GM21360 (cell line): ENCODE results near the gene CYTH1.

Source experiments
- ATAC-seq: cut with Tn5 transposase; IDR thresholded peaks from one replicate; pipeline ENCODE4 v1.9.1; 2021; ENCODE audit warnings: mild to moderate bottlenecking, moderate library complexity; ENCODE audit not compliant: unreplicated experiment

Gene CYTH1

GRCh38 chr17:78806451-78806850 lies 24.4 kb upstream of the CYTH1 start:
- no peak for ATAC-seq

- no peak for ATAC-seq
Observed at GRCh38 chr17:78805301-78805700, 23.2 kb upstream of the CYTH1 start.

- no peak for ATAC-seq
Observed at GRCh38 chr17:78804777-78805176, 22.7 kb upstream of the CYTH1 start.

GRCh38 chr17:78803186-78803845 lies 21.2 kb upstream of the CYTH1 start:
- no peak for ATAC-seq

GRCh38 chr17:78802459-78802858 lies 20.4 kb upstream of the CYTH1 start:
- no peak for ATAC-seq

- ATAC-seq, result no peak
Observed at GRCh38 chr17:78802008-78802407, 19.9 kb upstream of the CYTH1 start.

GRCh38 chr17:78800132-78800931 lies 18.3 kb upstream of the CYTH1 start:
- ATAC-seq, result no peak

GRCh38 chr17:78798695-78799559 lies 16.9 kb upstream of the CYTH1 start:
- ATAC-seq, result no peak

GRCh38 chr17:78797691-78798585 lies 15.9 kb upstream of the CYTH1 start:
- ATAC-seq, result no peak

- no peak for ATAC-seq
Observed at GRCh38 chr17:78797213-78797612, 15.1 kb upstream of the CYTH1 start.

- no peak for ATAC-seq
Observed at GRCh38 chr17:78796517-78796900, 14.4 kb upstream of the CYTH1 start.

- ATAC-seq, result no peak
Observed at GRCh38 chr17:78795861-78796516, 13.9 kb upstream of the CYTH1 start.

- ATAC-seq, result no peak
Observed at GRCh38 chr17:78794864-78795640, 13.0 kb upstream of the CYTH1 start.

GRCh38 chr17:78794399-78794798 lies 12.3 kb upstream of the CYTH1 start:
- no peak for ATAC-seq

GRCh38 chr17:78793968-78794367 lies 11.9 kb upstream of the CYTH1 start:
- ATAC-seq, result no peak

GRCh38 chr17:78793415-78793814 lies 11.3 kb upstream of the CYTH1 start:
- no peak for ATAC-seq

- no peak for ATAC-seq
Observed at GRCh38 chr17:78791840-78792709, 10.0 kb upstream of the CYTH1 start.

- no peak for ATAC-seq
Observed at GRCh38 chr17:78790552-78790951, 8.5 kb upstream of the CYTH1 start.
